GM19043 (cell line): ENCODE results near the gene CBX8.

Source experiments
- ATAC-seq: cut with Tn5 transposase; IDR thresholded peaks from one replicate; pipeline ENCODE4 v1.9.1; 2021; ENCODE audit warnings: low read depth; ENCODE audit not compliant: unreplicated experiment

The CBX8 gene

DNA sequence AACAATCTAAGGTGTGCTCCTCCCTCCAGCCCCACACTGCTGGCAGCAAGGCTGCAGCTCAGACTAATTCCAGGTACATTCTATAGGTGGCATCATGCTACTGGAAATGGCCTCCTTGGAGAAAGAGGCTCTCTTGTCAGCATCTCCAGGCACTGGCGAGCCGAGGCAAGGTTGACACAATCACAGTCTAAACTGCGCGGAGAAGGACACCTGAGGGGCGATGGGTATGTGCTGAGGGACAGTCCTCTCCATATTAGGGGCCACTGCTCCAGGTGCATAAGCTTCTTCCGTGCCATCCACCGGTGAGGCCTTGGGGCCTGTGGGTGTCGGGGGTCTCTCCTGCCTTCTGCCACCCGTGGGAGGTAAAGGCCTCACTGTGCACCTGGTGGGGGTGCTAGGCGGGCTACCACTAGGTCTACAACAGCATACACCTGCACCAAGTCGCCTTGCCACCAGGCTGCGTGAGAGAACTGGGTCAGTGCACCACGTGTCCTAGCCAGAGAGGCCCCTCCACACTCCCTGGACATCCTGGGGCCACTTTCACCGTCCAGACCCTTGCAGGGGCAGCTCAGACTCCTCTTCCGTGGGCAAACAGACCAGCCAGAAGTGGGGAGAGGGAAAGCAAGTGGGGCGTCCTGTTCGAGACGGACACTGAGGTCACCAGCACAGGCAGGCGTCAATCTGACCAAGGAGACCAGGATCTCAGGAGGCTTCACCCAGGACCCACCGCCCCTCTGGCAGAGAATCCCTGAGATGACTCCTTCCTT, 12.1 kb upstream of the CBX8 start:
- no peak for ATAC-seq

DNA sequence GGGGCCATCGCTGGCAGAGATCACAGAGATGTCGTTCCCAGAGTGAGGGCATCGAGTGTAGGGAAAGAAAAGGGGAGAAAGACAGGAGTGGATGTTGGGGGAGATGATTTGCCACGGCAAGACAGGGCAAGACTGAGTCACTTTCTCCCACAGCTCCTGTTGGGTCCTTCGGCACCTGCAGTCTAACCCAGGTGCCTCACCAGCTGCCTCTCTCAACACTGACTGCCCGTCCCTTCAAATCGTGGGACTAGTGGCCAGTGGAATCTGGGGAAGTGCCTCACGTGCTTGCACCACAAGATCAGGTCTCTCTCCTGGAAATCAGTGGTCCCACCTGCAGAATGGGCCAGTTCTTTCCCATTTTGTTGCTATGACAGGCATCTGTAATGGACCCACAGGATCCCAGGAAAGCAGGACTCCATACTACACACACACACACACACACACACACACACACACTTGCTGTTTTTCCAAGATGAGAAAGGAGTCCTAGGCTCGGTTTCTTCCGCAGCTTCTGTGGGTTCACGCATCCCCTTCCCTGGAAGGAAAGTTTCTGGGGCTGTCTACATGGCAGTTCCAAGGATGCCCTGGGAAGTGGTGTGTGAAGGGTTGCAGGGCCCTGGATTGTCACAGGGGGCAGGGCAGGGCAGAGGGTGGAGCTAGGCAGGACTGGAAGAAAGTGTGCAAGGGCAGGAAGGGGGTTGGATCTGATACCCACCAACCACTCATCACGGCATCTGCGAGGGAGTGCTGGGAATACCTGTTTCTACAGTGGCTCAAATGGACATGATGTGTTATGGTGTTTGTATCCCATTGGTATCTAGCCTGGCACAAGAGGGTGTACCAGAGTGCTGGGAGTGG, 10.2 kb upstream of the CBX8 start:
- ATAC-seq = no peak

DNA sequence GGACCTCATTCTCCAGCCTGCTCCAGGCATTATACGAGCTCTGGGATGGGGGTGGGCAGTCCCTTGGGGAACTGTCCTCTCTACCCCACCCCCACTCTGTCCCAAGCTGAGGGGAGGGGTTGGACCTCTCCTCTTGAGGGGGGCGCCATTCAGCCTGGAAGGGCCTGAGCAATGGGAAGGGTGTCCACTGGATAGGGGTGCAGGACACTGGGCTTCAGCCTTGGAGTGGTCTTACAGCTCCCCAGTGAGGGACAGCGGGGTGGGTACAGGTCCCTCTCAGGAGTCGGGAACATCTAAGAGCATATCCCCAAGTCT, 9.5 kb upstream of the CBX8 start:
- ATAC-seq = no peak

DNA sequence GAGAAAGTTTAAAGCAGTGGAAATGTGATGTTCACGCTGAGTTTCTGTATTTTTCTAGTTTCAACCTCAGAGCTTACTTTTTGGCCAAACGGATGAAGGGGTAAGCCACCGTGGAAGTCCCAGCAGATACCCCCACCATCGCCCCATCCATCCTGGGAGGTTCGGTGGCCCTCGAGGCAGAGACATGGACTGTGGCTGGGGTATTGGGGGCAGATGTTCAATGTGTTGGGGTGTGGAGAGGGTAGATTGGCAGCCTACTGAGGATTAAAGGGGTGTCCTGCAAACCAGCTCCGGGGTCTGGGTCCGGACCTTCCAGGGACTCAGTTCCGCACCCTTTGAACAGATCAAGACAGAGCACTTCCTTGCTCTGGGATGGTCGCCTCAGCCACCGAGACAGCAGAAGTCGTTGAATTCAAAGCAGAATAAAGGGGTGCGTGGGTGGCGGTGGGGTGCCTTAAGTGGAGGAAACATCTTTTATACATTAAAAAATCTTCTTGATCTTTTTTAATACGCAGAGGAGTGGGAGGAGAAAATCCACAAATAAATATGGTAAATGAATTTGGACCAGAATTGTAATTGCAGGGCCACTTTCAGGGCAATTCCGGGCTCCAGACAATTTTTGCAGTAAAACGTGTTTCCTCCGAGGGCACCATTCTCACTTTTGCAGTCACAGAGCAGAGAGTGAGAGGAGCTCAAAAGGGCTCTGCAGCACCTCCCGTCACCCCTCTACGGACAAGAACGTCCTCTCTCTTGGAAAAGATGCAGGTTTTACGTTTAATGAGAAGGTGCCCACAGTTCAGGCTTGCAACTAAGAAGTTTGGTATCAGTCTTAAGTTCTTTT, 8.2 kb upstream of the CBX8 start:
- no peak for ATAC-seq

DNA sequence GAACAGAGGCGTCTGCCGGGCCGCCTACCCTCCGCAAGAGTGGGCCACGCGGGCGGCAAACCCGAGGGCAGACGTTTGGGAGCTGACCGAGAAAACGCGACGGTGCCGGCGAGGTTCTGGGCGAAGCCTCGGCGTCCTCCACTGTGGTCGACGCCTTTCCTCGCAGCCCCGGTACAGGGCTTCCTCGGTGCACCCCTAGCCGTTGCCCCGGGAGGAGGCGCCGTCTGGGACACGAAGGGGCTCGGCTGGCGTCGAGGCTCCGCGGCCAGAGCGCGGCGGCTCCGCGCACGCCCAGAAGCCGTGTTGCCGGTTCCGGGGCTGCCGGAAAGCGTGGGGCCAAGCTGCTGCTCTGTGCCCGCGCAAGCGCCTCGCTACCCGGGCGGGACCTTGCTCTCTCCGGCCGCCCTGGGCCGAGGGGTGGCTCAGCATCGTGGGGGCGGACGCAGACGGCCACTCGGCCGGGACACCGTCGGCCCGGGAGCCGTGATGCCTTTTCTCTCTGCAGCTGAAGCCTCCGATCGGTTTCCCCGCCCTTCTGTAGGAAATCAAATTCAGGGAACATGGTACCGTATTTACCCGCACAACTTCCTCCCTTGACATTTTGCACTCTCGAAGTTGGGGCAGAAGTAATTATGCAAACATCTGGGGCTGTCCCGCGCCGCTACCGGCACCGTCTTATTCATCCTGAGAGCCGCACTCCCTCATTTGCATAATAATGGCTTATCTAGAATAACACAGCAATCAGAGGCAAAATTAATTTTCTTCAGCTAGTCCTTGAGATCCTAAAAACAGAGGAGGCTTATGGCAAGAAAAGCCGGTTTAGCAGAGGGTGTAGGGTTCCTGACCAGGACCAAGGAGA, 7.3 kb upstream of the CBX8 start:
- peak; percentile 46 for ATAC-seq

DNA sequence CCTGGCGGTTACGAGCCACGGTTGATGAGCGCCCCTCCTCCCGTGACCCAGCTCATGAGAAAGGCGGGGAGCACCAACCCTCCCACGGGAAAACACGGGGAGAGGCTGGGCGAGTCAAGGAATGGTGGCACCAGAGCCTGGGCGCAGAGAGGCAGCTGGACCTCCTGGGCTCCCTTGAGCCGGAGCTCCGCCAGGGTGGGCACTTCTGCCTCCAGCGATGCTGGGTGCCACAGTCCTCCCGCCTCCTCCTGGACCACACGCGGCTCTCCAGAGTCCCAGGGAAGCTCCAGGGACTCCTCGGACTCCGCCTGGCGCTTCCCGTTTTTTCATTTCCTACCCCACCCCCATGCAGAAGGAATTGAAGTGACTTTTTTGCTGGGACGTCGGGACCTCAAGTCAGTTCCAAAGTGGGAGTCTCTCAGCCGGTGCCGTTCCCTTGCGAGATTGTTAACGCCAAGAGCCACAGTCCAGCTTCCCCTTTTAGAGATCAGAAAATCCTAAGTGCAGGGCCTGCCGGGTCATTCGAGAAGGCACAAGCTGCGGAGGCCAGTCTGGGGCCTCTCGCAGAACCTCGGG, 6.6 kb upstream of the CBX8 start:
- no peak for ATAC-seq

DNA sequence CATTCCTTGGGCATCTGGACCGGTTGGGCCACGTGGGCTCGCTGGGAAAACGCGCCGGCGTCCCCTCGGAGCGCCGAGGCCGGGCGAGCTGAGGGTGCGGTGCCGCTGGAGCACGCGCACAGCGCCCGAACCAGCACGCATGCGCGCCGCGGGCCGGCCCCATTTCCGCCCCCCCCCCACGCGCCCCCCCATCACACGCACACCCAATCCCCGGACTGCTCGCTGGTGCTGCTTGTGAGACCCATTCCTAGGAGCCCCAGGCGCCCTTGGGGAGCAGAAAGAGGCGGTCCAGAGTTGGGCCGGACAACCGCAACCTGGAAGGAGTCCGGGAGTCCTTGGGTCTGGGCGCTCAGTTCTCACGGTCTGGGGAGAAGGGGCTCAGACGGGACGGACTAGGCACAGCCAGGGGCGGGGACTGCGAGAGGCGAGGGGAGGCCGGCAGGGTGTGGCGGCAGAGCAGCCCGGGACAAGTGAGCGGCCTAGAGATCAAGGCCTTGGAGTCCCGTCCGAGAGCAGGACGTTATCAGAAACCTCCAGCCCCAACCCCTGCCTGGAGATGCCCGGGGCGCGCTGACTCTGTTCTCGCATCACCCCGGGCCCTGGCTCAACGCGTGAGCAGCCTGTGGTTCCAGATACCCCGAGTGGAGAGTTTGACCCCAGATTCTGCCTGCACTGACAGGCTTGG, 6.0 kb upstream of the CBX8 start:
- no peak for ATAC-seq

DNA sequence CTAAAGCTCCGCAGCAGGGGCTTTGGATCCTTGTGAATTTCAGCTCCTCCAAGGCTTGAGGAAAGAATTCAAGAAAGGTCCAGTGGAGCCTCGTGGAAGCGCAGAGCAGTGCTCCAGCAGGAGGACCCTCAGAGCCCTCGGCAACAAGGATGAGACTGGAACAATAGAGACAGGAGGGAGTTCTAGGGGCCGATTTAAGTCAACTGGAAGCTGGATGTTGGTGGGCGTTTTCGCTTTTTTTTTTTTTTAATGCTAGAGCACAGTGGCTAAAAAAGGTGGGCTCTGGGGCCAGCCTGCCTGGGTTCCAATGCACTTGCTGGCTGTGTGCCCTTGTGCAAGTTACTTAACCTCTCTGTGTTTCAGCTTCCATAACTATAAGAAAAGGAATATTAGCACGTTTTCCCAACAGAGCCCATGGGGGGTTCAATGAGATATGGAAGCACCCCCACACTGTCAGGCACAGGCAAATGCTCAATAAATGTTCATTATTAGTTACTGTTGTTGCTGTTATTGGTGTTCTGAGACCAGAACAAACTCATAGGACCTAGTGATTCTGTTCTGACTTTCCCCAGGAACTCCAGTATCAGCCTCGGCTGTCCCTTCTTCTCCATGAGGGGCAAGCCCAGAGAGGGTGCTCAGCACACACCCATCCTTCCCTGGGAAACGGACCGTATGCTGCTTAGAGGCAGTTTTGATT, 5.3 kb upstream of the CBX8 start:
- no peak for ATAC-seq

DNA sequence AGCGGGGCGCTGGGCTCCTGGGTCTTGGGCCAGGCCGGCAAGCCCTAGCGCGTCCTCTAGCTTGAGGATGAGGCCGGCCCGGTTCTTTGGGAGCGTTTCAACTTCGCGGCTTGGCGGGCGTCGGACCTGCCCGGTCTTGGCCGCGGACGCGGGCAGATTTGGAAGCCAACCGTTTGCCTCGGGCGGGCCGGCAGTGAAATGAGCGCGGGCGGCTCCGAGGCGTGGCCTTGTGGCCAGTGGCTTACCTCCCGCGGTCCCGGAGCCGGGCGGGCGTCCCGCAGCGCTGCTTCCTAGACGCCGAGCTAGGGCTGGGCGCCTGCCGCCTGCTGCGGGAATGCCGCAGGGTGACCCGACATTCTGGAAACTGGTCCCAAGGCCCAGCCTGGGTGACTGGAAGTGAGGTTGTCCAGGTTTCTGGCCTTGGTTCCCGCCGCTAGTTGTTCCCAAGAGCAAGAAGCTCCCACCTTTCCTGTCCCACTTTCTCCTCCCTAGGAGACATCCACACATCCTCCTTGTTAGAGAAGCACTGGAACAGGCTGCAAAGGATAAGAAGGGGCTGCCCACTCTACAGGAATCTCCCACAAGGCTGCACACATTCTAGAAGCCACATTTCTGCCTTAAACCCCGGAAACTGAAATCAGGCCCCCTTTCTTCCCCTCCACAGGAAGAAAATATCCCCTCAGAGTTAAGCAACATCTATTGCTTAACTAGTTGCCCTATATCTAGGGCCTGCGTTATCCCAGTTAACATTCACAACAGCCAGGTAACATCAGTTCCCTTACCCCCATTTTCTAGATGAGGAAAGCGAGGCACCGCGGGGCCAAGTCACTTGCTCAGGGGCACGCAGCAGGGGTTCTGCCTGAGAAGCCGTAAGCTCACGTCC, 4.5 kb upstream of the CBX8 start:
- ATAC-seq = no peak

DNA sequence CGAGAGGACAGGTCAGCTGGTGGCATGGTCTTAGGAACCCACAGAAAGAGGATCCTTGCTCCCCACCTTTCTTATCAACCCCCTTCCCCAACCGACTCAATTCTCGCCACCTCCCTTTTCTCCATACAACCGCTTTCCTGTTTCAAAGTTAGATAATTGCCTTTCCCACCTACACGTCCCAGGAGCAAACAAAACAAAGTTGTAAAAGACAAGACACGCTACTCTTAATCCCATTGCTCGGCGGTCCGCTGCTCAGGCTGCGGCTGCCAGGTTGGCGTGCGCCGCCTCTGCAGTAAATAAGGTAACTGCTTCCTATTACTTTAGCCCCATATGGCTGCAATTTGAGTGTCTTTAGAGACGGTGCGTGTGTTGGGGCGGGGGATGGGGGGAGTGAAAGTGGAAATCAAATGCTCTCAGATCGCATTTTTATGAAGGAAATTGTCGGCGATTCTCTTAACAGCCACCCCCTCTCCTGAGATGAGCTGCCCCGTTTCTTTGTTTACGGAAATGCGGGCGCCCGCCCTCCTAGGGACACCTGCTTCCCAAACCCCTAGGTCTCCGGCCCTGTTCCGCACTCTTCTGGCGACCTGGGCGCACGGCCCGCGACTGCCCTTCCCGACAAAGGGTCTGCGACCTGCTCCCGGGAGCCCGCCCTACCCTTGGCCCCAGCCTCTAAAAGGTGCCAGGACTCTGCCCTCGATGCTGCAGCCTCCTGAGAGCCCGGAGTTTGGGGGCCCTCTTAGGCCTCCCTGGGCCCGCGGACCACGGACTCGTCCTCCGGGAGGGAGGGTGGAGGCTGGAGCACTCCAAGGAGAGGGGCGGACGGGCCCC, 3.7 kb upstream of the CBX8 start:
- no peak for ATAC-seq

DNA sequence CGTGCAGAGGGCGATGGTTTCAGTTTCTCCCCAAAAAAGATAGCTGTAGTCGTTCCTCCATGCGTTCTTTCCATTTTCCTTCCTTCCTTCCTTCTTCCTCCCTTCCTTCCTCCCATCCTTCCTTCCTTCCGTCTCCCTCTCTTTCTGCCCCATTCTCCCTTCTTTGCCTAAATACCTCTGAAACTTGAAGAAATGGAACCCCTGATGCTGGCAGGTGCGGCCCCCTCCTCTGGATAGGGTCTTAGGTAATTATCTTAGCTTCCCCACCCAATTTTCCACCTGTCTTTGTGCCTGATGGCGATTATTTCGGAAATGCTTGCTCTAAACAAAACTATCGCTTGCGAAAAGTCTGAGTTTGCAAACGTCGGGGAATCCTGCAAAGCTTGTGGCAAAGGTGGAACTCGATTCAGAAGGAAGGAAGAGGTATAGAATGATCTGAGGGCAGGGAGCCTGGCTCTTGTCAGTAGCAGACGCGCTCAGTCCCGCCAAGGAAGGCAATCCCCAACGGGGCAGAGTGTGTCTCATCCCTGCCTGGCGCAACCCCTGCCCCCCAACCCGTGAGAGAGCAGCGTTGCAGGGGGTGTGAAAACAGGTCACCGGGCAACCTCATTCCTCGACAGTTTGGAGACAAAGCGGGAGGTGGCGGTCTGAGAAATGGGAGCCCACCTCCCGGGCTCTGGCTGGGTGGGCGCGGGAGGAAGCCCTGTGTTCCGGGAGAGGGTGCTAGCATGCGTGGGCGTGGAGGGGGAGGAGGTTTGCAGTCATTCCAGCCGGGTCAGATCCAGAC, 2.9 kb upstream of the CBX8 start:
- ATAC-seq = no peak

DNA sequence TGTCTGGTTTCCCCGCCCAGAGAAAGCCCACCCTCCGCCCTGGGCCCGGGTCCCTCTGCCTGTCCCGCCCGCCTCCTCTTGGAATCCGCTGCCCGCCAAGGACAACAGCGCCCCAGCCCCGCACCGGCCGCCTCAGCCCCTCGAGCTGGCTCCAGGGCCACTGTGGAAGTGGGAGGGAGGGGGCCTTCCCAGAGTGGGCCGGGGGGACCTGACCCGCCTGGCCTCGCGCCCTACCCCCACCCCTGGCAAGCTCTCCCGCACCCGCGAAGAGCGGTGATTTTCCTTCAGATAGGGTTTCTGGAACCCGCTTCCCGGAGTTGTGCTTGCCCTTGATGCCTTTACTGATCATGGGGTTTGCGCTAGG, 2.3 kb upstream of the CBX8 start:
- no peak for ATAC-seq

DNA sequence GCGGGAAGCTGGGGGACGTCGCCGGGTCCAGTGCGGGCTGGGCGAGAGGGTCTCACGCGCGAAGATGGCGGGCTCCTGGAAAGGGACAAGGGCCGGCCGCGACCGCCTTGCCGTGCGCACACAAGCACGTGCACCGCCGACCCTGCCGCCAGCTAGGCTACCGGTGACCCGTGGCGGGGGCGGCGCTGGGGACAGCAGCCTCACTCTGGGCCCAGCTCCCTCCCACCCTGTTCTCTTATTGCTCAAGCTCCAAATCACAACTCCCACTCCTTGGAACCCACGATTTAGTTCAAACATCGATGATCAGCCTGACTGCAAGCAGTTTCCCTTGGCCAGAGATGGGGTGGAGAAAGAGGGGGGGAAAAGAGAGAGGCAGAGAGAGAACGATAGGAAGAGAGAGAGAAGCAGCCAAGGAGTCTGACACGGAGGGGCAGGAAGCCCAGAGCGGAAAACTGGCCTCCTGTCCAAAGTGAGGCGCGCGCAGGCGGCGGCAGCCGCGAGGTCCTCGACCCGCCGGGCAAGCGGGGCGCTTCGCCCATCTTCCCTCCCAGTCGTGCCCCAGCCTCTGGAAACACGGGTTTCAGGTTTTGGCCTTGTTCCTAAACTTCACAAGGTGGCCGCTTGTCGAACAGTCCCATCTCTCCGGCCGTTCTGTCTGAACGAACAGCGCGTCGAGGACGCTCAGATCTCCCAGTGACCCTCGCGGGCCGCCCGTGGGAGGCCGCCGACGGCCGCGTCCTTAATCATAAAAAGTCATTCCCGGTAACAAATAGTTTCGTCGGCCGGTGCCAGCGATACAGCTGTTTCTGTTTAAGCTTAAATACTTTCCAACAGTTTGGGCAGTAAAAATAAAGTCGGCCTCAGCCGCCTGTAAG, 1.7 kb upstream of the CBX8 start:
- ATAC-seq = no peak

DNA sequence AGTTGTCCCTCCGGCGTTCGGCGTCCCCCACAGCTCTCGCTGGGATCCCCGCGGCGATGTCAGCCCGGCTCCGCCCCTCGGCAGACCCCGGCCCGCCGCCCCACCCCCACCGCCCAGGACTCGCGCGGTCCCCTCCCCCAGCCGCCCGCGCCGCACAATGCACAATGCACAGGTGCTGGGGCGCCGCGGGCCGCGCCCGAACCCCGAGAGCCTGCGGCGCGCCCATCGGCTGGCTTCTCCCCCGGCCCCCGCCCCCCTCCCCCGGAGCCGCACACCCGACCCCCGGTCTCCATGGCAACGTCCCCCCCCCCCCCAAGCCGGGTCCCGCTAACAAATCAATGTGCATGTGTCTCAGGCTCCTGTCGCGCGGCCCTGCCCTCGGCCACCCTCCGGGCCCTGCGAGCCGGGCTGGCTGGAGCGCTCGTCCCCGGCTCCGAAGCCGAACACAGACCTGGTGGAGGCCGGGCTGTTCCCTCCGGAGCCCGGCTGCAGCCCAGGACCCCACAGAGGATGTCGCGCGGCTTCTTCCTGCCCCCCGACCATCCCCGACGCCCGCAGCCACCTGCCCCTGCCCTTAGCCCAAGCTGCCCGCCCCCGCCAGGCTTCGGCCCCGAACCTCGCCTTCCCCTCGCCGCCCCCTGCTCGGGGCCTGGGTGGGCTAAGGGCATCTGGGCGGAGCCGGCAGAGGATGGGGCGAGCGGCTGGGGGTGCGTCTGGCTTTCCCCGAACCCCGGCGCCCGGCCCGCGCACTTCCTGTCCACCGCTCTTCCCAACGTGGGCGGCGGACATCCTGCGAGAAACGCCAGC, 818 bp upstream of the CBX8 start:
- ATAC-seq = peak; percentile 16

DNA sequence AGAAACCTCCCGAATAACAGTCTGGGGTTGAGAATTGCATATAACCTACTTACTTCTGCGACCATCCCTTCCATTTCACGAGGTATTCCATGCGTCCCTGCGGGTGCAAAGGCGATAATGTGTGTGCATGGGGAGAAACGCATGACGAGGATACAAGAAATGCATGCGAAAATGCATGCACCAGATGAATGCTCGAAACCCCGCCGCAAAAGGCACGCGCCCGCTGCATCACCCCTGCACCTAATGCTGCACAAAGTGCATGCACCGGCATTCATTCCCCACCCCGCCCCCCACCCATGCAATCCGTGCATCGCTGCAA, 474 bp downstream of the CBX8 start:
- no peak for ATAC-seq
